GM18520 (cell line): ENCODE results near the gene GRK3.
"Not testable (repeated sequence)": the region's sequence is repeated elsewhere in the genome, so short reads cannot be mapped to it uniquely, and the experiment has no call there.

ENCODE experiments used
- ATAC-seq: cut with Tn5 transposase; IDR thresholded peaks from one replicate; pipeline ENCODE4 v1.9.1; 2021; ENCODE audit not compliant: unreplicated experiment

Gene GRK3

GRCh38 chr22:25694196-25694907, 129.9 kb downstream of the GRK3 start:
- no peak for ATAC-seq

- no peak for ATAC-seq
Observed at GRCh38 chr22:25695146-25695545, 130.7 kb downstream of the GRK3 start.

GRCh38 chr22:25696763-25697162, 132.3 kb downstream of the GRK3 start:
- ATAC-seq = no peak

- ATAC-seq = no peak
Observed at GRCh38 chr22:25697181-25697664, 132.7 kb downstream of the GRK3 start.

- no peak for ATAC-seq
Observed at GRCh38 chr22:25697978-25698377, 133.5 kb downstream of the GRK3 start.

- ATAC-seq = no peak
Observed at GRCh38 chr22:25698461-25698860, 134.0 kb downstream of the GRK3 start.

- ATAC-seq = no peak
Observed at GRCh38 chr22:25698978-25699377, 134.5 kb downstream of the GRK3 start.

GRCh38 chr22:25701056-25701780, 136.7 kb downstream of the GRK3 start:
- ATAC-seq = no peak

- ATAC-seq = no peak
Observed at GRCh38 chr22:25702040-25702439, 137.6 kb downstream of the GRK3 start.

GRCh38 chr22:25702571-25703167, 138.2 kb downstream of the GRK3 start:
- ATAC-seq = no peak

GRCh38 chr22:25704701-25705100, 140.2 kb downstream of the GRK3 start:
- no peak for ATAC-seq

GRCh38 chr22:25706197-25706596, 141.7 kb downstream of the GRK3 start:
- ATAC-seq = no peak

GRCh38 chr22:25708430-25708829, 144.0 kb downstream of the GRK3 start:
- ATAC-seq = not testable (repeated sequence)

- ATAC-seq = no peak
Observed at GRCh38 chr22:25709758-25710157, 145.3 kb downstream of the GRK3 start.

GRCh38 chr22:25710501-25710900, 146.0 kb downstream of the GRK3 start:
- no peak for ATAC-seq

- no peak for ATAC-seq
Observed at GRCh38 chr22:25711491-25711890, 147.0 kb downstream of the GRK3 start.

GRCh38 chr22:25712661-25713400, 148.4 kb downstream of the GRK3 start:
- no peak for ATAC-seq

GRCh38 chr22:25714070-25714469, 149.6 kb downstream of the GRK3 start:
- ATAC-seq = no peak

GRCh38 chr22:25714739-25715138, 150.3 kb downstream of the GRK3 start:
- ATAC-seq = no peak

GRCh38 chr22:25716637-25717036, 152.2 kb downstream of the GRK3 start:
- ATAC-seq = no peak

GRCh38 chr22:25718135-25718840, 153.8 kb downstream of the GRK3 start:
- ATAC-seq = no peak
